Measurements from ENCODE around the gene NR5A2.

The NR5A2 gene

GRCh38 chr1:200082329-200082728, 54.8 kb downstream of the NR5A2 start:
- TF ChIP-seq REST (IDR thresholded peaks at IDR 0.05; ENCODE audit: insufficient read depth in 1 of 2, low read depth in 2 of 2, low read length in 2 of 2): no peak
- TF ChIP-seq POLR2AphosphoS5 (IDR thresholded peaks at IDR 0.05; ENCODE audit: low read depth, low read length): no peak
- no peak for TF ChIP-seq SIN3A (IDR thresholded peaks at IDR 0.05; ENCODE audit: borderline replicate concordance, insufficient read depth, low read length)
- TF ChIP-seq TAF1 (IDR thresholded peaks at IDR 0.05; ENCODE audit: borderline replicate concordance, insufficient read depth, low read length): no peak
- no peak for TF ChIP-seq FOXP2 (optimal IDR thresholded peaks at IDR 0.05; ENCODE audit: borderline replicate concordance, extremely low read depth, extremely low read length, insufficient read depth)

DNA sequence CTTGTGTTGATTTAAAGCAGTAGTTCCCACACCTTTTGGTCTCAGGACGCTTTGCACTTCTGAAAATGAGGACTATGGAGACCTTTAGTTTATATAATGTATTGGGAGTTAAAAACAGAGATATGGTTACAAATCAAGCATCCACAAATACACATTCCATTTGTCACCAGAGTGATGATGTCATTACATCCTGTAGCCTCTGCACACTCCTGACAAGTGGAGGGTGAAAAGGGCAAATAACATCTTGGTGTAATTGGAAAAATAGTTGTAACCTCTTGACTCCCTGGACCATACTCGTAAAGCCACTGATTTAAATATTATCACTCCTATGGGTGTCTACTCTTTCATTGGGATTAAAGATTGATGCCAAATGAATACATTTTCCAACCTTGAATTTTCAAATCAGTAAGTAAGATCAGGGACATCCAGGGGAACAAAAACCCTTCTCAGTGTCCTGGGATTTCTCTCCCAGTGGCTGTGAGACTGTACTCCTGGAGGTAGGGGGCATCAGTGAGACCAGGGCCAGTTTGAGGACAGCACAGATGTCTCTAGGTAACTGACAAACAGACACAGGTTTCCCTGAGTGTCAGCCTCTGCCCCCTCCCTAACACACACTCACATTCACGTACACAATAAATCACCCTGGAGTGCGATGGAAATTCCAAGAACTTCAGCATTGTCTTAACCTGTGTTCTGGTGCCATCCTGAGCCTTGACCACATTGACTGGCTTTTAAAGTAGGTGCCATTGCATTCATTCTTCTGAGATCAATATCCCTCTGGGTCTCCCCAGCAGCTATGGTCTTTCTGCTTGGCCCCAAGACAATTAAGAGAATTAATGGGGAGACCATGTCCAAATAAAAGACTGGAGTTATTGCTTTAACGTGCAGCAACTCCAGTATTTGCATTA, 63.0 kb downstream of the NR5A2 start:
- TF ChIP-seq REST (IDR thresholded peaks at IDR 0.05; ENCODE audit: insufficient read depth in 1 of 2, low read depth in 2 of 2, low read length in 2 of 2) (no peak), POLR2AphosphoS5 (IDR thresholded peaks at IDR 0.05; ENCODE audit: low read depth, low read length) (no peak), FOXP2 (optimal IDR thresholded peaks at IDR 0.05; ENCODE audit: borderline replicate concordance, extremely low read depth, extremely low read length, insufficient read depth) (no peak), SIN3A (IDR thresholded peaks at IDR 0.05; ENCODE audit: borderline replicate concordance, insufficient read depth, low read length) (no peak), TAF1 (IDR thresholded peaks at IDR 0.05; ENCODE audit: borderline replicate concordance, insufficient read depth, low read length) (no peak)

- TF ChIP-seq FOXP2 (optimal IDR thresholded peaks at IDR 0.05; ENCODE audit: borderline replicate concordance, extremely low read depth, extremely low read length, insufficient read depth): no peak
- TF ChIP-seq TAF1 (IDR thresholded peaks at IDR 0.05; ENCODE audit: borderline replicate concordance, insufficient read depth, low read length): no peak
- no peak for TF ChIP-seq REST (IDR thresholded peaks at IDR 0.05; ENCODE audit: insufficient read depth in 1 of 2, low read depth in 2 of 2, low read length in 2 of 2)
- TF ChIP-seq SIN3A (IDR thresholded peaks at IDR 0.05; ENCODE audit: borderline replicate concordance, insufficient read depth, low read length): no peak
- TF ChIP-seq POLR2AphosphoS5 (IDR thresholded peaks at IDR 0.05; ENCODE audit: low read depth, low read length): no peak
Measured at GRCh38 chr1:200095057-200095577, 67.6 kb downstream of the NR5A2 start.

DNA sequence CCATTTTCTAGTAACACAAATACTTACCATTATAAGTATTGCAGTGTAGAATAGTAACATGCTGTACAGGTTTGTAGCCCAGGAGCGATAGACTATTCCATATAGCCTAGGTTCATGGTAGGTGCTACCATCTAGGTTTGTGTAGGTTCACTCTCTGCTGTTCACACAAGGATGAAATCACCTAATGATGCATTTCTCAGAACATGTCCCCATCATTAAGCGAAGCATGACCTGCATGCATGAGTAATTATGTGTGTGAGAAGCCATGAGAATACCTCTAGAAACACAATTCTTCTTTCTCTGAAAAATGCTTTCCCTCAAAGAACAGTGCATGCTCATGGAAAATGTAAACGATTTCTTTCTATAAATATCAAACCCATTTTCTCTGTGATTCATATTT, 69.3 kb downstream of the NR5A2 start:
- no peak for TF ChIP-seq TAF1 (IDR thresholded peaks at IDR 0.05; ENCODE audit: borderline replicate concordance, insufficient read depth, low read length)
- TF ChIP-seq SIN3A (IDR thresholded peaks at IDR 0.05; ENCODE audit: borderline replicate concordance, insufficient read depth, low read length): no peak
- no peak for TF ChIP-seq REST (IDR thresholded peaks at IDR 0.05; ENCODE audit: insufficient read depth in 1 of 2, low read depth in 2 of 2, low read length in 2 of 2)
- no peak for TF ChIP-seq FOXP2 (optimal IDR thresholded peaks at IDR 0.05; ENCODE audit: borderline replicate concordance, extremely low read depth, extremely low read length, insufficient read depth)

All from PFSK-1 (cell line).